IMR-90 (cell line): Measurements from ENCODE around the gene RGP1. TPM values are rescaled to one million over a fixed set of nuclear protein-coding genes. Genes with fewer than 3 reads are reported as not detected.

ENCODE experiments used
- ATAC-seq: fragments of 200-7000 bp; cut with Tn5 transposase; 2 replicates; pipeline ENCODE4 v1.9.1; 2020; ENCODE audit warnings: low read depth, mild to moderate bottlenecking, moderate library complexity
- BruUV-seq: library from RNA; stranded (reverse); fragments of 400-500 nt; replicated peaks from 2 replicates; lab custom pipeline; 2021; lab: Mats Ljungman, UMichigan
- CTCF ChIA-PET: fragments of 300-600 bp; formaldehyde crosslinking; extraction: SDS; loops from one replicate; lab custom pipeline; 2021; ENCODE audit warnings: antibody characterized with exemption; lab: Yijun Ruan, JAX
- POLR2A ChIA-PET: fragments of 300-600 bp; sonication (Branson Sonifier 250); formaldehyde crosslinking; loops from one replicate; lab custom pipeline; 2022; ENCODE audit warnings: antibody characterized with exemption; ENCODE audit not compliant: unreplicated experiment; lab: Charles Lee
- DNase-seq: peaks from one replicate; pipeline ENCODE4 v3.0.0; 2013
- H2AFZ ChIP-seq: replicated peaks from 2 replicates; pipeline ENCODE3; 2013; ENCODE audit warnings: low read length, mild to moderate bottlenecking; ENCODE audit not compliant: poor library complexity
- H2AK5ac ChIP-seq: 2 replicates; pipeline ENCODE4 v1.6.1; 2013; ENCODE audit warnings: low read depth, low read length, inconsistent platforms
- H2AK9ac ChIP-seq: replicated peaks from 2 replicates; pipeline ENCODE3; 2013; ENCODE audit warnings: mild to moderate bottlenecking, low read depth, low read length, moderate library complexity; ENCODE audit not compliant: poor library complexity
- H2BK120ac ChIP-seq: 2 replicates; pipeline ENCODE4 v1.6.1; 2013; ENCODE audit warnings: low read depth, low read length, inconsistent platforms
- H2BK15ac ChIP-seq: 3 replicates; pipeline ENCODE4 v1.6.1; 2013; ENCODE audit warnings: low read depth, low read length, inconsistent platforms
- H2BK20ac ChIP-seq: 2 replicates; pipeline ENCODE4 v1.6.1; 2013; ENCODE audit warnings: low read depth, mild to moderate bottlenecking, inconsistent platforms, low read length, moderate library complexity
- H2BK5ac ChIP-seq: 2 replicates; pipeline ENCODE4 v1.6.1; 2013; ENCODE audit warnings: mild to moderate bottlenecking, low read depth, low read length, inconsistent platforms; ENCODE audit not compliant: poor library complexity, severe bottlenecking
- H3K14ac ChIP-seq: replicated peaks from 2 replicates; pipeline ENCODE4 v1.6.1; 2013; ENCODE audit warnings: low read depth, low read length, inconsistent platforms
- H3K18ac ChIP-seq: 2 replicates; pipeline ENCODE4 v1.6.1; 2013; ENCODE audit warnings: low read depth, low read length, control low read depth
- H3K23ac ChIP-seq: 2 replicates; pipeline ENCODE4 v1.6.1; 2013; ENCODE audit warnings: low read depth, low read length, inconsistent platforms
- H3K27ac ChIP-seq: 2 replicates; pipeline ENCODE4 v1.5.1; 2013; ENCODE audit warnings: mild to moderate bottlenecking, control low read depth, low read length; ENCODE audit not compliant: insufficient read depth
- H3K27me3 ChIP-seq: 2 replicates; pipeline ENCODE4 v1.6.1; 2013; ENCODE audit warnings: low read length; ENCODE audit not compliant: control insufficient read depth, insufficient read depth
- H3K36me3 ChIP-seq: 2 replicates; pipeline ENCODE4 v1.6.1; 2013; ENCODE audit warnings: low read length, mixed read lengths; ENCODE audit not compliant: control insufficient read depth, insufficient read depth
- H3K4ac ChIP-seq: 2 replicates; pipeline ENCODE4 v1.6.1; 2013; ENCODE audit warnings: low read depth, low read length, inconsistent platforms
- H3K4me1 ChIP-seq: 2 replicates; pipeline ENCODE4 v1.6.1; 2013; ENCODE audit warnings: low read length, mixed read lengths; ENCODE audit not compliant: control insufficient read depth, insufficient read depth
- H3K4me2 ChIP-seq: 2 replicates; pipeline ENCODE4 v1.6.1; 2013; ENCODE audit warnings: low read depth, mild to moderate bottlenecking, control low read depth, low read length, moderate library complexity
- H3K4me3 ChIP-seq: 2 replicates; pipeline ENCODE4 v1.5.1; 2013; ENCODE audit warnings: low read depth, mild to moderate bottlenecking, control low read depth, low read length, moderate library complexity; ENCODE audit not compliant: insufficient read depth
- H3K56ac ChIP-seq: 2 replicates; pipeline ENCODE4 v1.6.1; 2013; ENCODE audit warnings: low read length, inconsistent platforms; ENCODE audit not compliant: insufficient read depth; ENCODE audit errors: extremely low read depth
- H3K79me1 ChIP-seq, 2 experiments: 2 replicates each; pipeline ENCODE4 v1.6.1; 2013; ENCODE audit warnings: low read length in 2 of 2, inconsistent platforms in 1 of 2, low read depth in 1 of 2
- H3K9ac ChIP-seq: 2 replicates; pipeline ENCODE4 v1.6.1; 2013; ENCODE audit warnings: low read depth, low read length, control low read depth
- H3K9me1 ChIP-seq: 2 replicates; pipeline ENCODE4 v1.6.1; 2013; ENCODE audit warnings: low read length, inconsistent platforms; ENCODE audit not compliant: insufficient read depth
- H3K9me3 ChIP-seq: 2 replicates; pipeline ENCODE4 v1.6.1; 2013; ENCODE audit warnings: low read length; ENCODE audit not compliant: control insufficient read depth, insufficient read depth
- H4K20me1 ChIP-seq: 2 replicates; pipeline ENCODE4 v1.6.1; 2013; ENCODE audit warnings: low read length, inconsistent platforms; ENCODE audit not compliant: insufficient read depth
- H4K5ac ChIP-seq: 2 replicates; pipeline ENCODE4 v1.6.1; 2013; ENCODE audit warnings: mild to moderate bottlenecking, low read depth, low read length, control low read depth
- H4K8ac ChIP-seq, 2 experiments: 2 replicates each; pipeline ENCODE4 v1.6.1; 2013; ENCODE audit warnings: low read depth in 2 of 2, low read length in 2 of 2, control low read depth in 1 of 2, inconsistent platforms in 1 of 2
- H4K91ac ChIP-seq: 2 replicates; pipeline ENCODE4 v1.6.1; 2013; ENCODE audit warnings: low read depth, low read length, inconsistent platforms; ENCODE audit not compliant: insufficient read depth
- BHLHE40 ChIP-seq: fragments of 150-350 bp; IDR thresholded peaks from 2 replicates; pipeline ENCODE4 v1.6.1; 2016; ENCODE audit warnings: mild to moderate bottlenecking, low read depth, low read length
- CEBPB ChIP-seq: IDR thresholded peaks from 2 replicates; pipeline ENCODE4 v1.6.1; 2012; ENCODE audit warnings: low read depth, low read length, improper control_type of control experiment
- CHD1 ChIP-seq: IDR thresholded peaks from 2 replicates; pipeline ENCODE4 v1.6.1; 2012; ENCODE audit warnings: low read depth, low read length, improper control_type of control experiment
- FOS ChIP-seq: fragments of 150-350 bp; IDR thresholded peaks from 2 replicates; pipeline ENCODE4 v1.6.1; 2016; ENCODE audit warnings: low read depth, low read length
- MAFK ChIP-seq: IDR thresholded peaks from 2 replicates; pipeline ENCODE4 v1.6.1; 2012; ENCODE audit warnings: low read depth, low read length, improper control_type of control experiment
- MAZ ChIP-seq: IDR thresholded peaks from 2 replicates; pipeline ENCODE4 v1.6.1; 2012; ENCODE audit warnings: low read depth, mild to moderate bottlenecking, low read length, improper control_type of control experiment, moderate library complexity, borderline replicate concordance
- MXI1 ChIP-seq: IDR thresholded peaks from 2 replicates; pipeline ENCODE4 v1.6.1; 2012; ENCODE audit warnings: low read depth, mild to moderate bottlenecking, low read length, moderate library complexity, borderline replicate concordance
- NFE2L2 ChIP-seq: fragments of 150-350 bp; IDR thresholded peaks from 2 replicates; pipeline ENCODE4 v1.6.1; 2016; ENCODE audit warnings: low read depth, mild to moderate bottlenecking, low read length
- RAD21 ChIP-seq: IDR thresholded peaks from 2 replicates; pipeline ENCODE4 v1.6.1; 2012; ENCODE audit warnings: low read length, improper control_type of control experiment
- RCOR1 ChIP-seq: IDR thresholded peaks from 2 replicates; pipeline ENCODE4 v1.6.1; 2012; ENCODE audit warnings: mild to moderate bottlenecking, low read length, improper control_type of control experiment; ENCODE audit not compliant: insufficient replicate concordance
- RFX5 ChIP-seq: IDR thresholded peaks from 2 replicates; pipeline ENCODE4 v1.8.0; 2012; ENCODE audit warnings: low read depth, mild to moderate bottlenecking, low read length, moderate library complexity
- WGBS, 2 experiments: methylation state at CpG; one replicate each; pipeline versions ENCODE4 v1.1.5 to v1.1.7; 2013; ENCODE audit warnings: missing lambda C conversion rate in 2 of 2; ENCODE audit not compliant: insufficient read length in 1 of 2; ENCODE audit errors: extremely low coverage in 2 of 2; 5-methylcytosine and 5-hydroxymethylcytosine counted together
- dilution Hi-C: fragments of 300-500 bp; cut with HindIII; formaldehyde crosslinking; loops from one replicate; pipeline ENCODE4 v1.14.3; 2018; ENCODE audit warnings: low sequenced_read_pairs; ENCODE audit not compliant: unreplicated experiment
- in situ Hi-C: fragments of 300-500 bp; cut with MboI; formaldehyde crosslinking; loops from 3 replicates; pipeline ENCODE4 v1.14.3; 2019; ENCODE audit warnings: low sequenced_read_pairs, inconsistent platforms, mixed read lengths
- intact Hi-C: fragments of 100-400 bp; cut with micrococcal nuclease; formaldehyde crosslinking; loops from 2 replicates; pipeline ENCODE4 v1.10.0; 2022
- polyA plus RNA-seq, 3 experiments: library from polyadenylated mRNA; depleted of rRNA; stranded (reverse); fragments of >200 nt; gene quantifications; 2 replicates each; pipeline ENCODE4 v1.2.3, GENCODE V29; 2012; ENCODE audit warnings: low replicate concordance in 1 of 3
- total RNA-seq: library from RNA; depleted of rRNA; stranded (reverse); fragments of >200 nt; gene quantifications from 2 replicates; pipeline ENCODE4 v1.2.3, GENCODE V29; 2012
- TF ChIP-seq, protein P1 (sequence below): fragments of 150-350 bp; IDR thresholded peaks from 2 replicates; pipeline ENCODE4 v1.6.1; 2017; ENCODE audit warnings: mild to moderate bottlenecking, antibody characterized with exemption, low read length, low read depth
- TF ChIP-seq, protein P2 (sequence below): fragments of 150-350 bp; IDR thresholded peaks from 2 replicates; pipeline ENCODE4 v1.6.1; 2016; ENCODE audit warnings: low read depth, mild to moderate bottlenecking, low read length, moderate library complexity, borderline replicate concordance
- TF ChIP-seq, protein P3 (sequence below): conservative IDR thresholded peaks from 2 replicates; pipeline ENCODE4 v1.5.1; 2012; ENCODE audit warnings: mild to moderate bottlenecking, low read depth, low read length, improper control_type of control experiment

RGP1 gene
- total and polyA plus RNA-seq, 2 of the 4 experiments (the other 2 are of a cell fraction): 10.2 to 14.3 TPM

DNA sequence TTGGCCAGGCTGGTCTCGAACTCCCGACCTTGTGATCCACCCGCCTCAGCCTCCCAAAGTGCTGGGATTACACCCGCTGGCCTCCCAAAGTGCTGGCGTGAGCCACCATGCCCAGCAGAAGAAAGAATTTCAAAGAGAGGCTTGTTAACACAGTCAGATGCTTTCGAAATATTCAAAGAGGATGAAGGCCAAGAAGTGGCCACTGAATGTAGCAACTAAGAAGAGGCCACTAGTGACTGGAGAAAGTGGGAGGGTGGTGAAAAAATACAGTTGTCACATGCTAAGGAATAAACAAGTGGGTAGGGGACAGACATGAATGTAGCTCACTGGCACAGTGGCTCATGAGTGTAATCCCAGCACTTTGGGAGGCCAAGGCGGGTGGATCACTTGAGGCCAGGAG, 46.4 kb upstream of the RGP1 start:
- H3K9me1 ChIP-seq: peaks cover 7% of the 10 kb centered on the region
- peaks cover 55 to 77% of the 10 kb centered on the region in 2 experiments for H3K79me1 ChIP-seq
- in situ Hi-C loops (no loop called here), dilution Hi-C loops (no loop called here), intact Hi-C loops (no loop called here)
- H3K9me3 ChIP-seq: no peaks in the 10 kb centered on the region
- ChIA-PET CTCF (interaction anchor here (0.8 kb wide), 1 partner anchor 11 kb away, joined by 4 read pairs; no protein-coding TSS in a partner anchor), POLR2A (no interaction called here)
- ATAC-seq (no peak), DNase-seq (no peak)
- H3K56ac ChIP-seq: no peak overlapping the region
- H3K14ac ChIP-seq: no peak overlapping the region
- no TSS peak for BruUV-seq
- H3K27ac ChIP-seq: no peak overlapping the region
- H3K4me3 ChIP-seq: no peak overlapping the region
- no peak overlapping the region for H2AFZ ChIP-seq
- no peaks in the 10 kb centered on the region for H3K4me1 ChIP-seq
- peaks cover 20% of the 10 kb centered on the region; the same call in 1 of the 2 replicates for H4K20me1 ChIP-seq
- no peaks in the 10 kb centered on the region for H3K27me3 ChIP-seq
- no peak overlapping the region for H3K18ac ChIP-seq
- H3K23ac ChIP-seq: no peak overlapping the region
- no peak overlapping the region for H2AK5ac ChIP-seq
- TF ChIP-seq MAZ (no peak), NFE2L2 (no peak), BHLHE40 (no peak), RFX5 (no peak), RAD21 (no peak), FOS (no peak), MAFK (no peak), CHD1 (no peak), RCOR1 (no peak), CEBPB (no peak), MXI1 (no peak)
- TF ChIP-seq, protein P1, sequence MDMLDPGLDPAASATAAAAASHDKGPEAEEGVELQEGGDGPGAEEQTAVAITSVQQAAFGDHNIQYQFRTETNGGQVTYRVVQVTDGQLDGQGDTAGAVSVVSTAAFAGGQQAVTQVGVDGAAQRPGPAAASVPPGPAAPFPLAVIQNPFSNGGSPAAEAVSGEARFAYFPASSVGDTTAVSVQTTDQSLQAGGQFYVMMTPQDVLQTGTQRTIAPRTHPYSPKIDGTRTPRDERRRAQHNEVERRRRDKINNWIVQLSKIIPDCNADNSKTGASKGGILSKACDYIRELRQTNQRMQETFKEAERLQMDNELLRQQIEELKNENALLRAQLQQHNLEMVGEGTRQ: no peak
- TF ChIP-seq, protein P2, sequence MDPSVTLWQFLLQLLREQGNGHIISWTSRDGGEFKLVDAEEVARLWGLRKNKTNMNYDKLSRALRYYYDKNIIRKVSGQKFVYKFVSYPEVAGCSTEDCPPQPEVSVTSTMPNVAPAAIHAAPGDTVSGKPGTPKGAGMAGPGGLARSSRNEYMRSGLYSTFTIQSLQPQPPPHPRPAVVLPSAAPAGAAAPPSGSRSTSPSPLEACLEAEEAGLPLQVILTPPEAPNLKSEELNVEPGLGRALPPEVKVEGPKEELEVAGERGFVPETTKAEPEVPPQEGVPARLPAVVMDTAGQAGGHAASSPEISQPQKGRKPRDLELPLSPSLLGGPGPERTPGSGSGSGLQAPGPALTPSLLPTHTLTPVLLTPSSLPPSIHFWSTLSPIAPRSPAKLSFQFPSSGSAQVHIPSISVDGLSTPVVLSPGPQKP: no peak
- TF ChIP-seq, protein P3, sequence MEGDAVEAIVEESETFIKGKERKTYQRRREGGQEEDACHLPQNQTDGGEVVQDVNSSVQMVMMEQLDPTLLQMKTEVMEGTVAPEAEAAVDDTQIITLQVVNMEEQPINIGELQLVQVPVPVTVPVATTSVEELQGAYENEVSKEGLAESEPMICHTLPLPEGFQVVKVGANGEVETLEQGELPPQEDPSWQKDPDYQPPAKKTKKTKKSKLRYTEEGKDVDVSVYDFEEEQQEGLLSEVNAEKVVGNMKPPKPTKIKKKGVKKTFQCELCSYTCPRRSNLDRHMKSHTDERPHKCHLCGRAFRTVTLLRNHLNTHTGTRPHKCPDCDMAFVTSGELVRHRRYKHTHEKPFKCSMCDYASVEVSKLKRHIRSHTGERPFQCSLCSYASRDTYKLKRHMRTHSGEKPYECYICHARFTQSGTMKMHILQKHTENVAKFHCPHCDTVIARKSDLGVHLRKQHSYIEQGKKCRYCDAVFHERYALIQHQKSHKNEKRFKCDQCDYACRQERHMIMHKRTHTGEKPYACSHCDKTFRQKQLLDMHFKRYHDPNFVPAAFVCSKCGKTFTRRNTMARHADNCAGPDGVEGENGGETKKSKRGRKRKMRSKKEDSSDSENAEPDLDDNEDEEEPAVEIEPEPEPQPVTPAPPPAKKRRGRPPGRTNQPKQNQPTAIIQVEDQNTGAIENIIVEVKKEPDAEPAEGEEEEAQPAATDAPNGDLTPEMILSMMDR: no peak
- H2BK15ac ChIP-seq: no peak overlapping the region
- no peak overlapping the region for H4K5ac ChIP-seq
- no peak overlapping the region for H2AK9ac ChIP-seq
- no peak overlapping the region for H2BK20ac ChIP-seq
- H3K4me2 ChIP-seq: no peak overlapping the region
- peaks cover 92% of the 10 kb centered on the region for H3K36me3 ChIP-seq
- no peak overlapping the region for H4K91ac ChIP-seq
- H3K9ac ChIP-seq: no peak overlapping the region
- no peak overlapping the region for H2BK120ac ChIP-seq
- 96% methylated on average over 4 of the region's 7 CpGs; no CpG with 5 or more reads in 1 of the 2 experiments for WGBS, 2 experiments
- H4K8ac ChIP-seq: no peak overlapping the region
- H2BK5ac ChIP-seq: no peak overlapping the region
- no peak overlapping the region for H3K4ac ChIP-seq
